SK-N-SH treated with all-trans-retinoic acid at 6 μM for 48 hours (cell line): ENCODE data around the gene AMH.

Experiments
- ATAC-seq: fragments of 200-7000 bp; cut with Tn5 transposase; 3 replicates; pipeline ENCODE4 v1.9.1; 2020; ENCODE audit warnings: mild to moderate bottlenecking, moderate library complexity
- BACH2 ChIP-seq: fragments of 250-450 bp; sonication (Bioruptor Pico); IDR thresholded peaks from 2 replicates; pipeline ENCODE4 v1.9.0; 2021; ENCODE audit warnings: mild to moderate bottlenecking, borderline replicate concordance
- CREB5 ChIP-seq: fragments of 250-450 bp; sonication (Bioruptor Pico); IDR thresholded peaks from 2 replicates; pipeline ENCODE4 v1.5.1; 2020; ENCODE audit warnings: low read depth, mild to moderate bottlenecking, moderate library complexity
- OSR1 ChIP-seq: fragments of 250-450 bp; sonication (Bioruptor Pico); IDR thresholded peaks from 2 replicates; pipeline ENCODE4 v1.8.0; 2022; ENCODE audit warnings: moderate library complexity, mild to moderate bottlenecking, inconsistent platforms
- PATZ1 ChIP-seq: fragments of 250-450 bp; sonication (Bioruptor Pico); IDR thresholded peaks from 2 replicates; pipeline ENCODE4 v1.8.0; 2020; ENCODE audit warnings: mild to moderate bottlenecking, moderate library complexity, borderline replicate concordance
- POU6F1 ChIP-seq: fragments of 250-450 bp; sonication (Bioruptor Pico); IDR thresholded peaks from 2 replicates; pipeline ENCODE4 v1.8.0; 2021; ENCODE audit warnings: low read depth, mild to moderate bottlenecking, moderate library complexity, borderline replicate concordance
- SNAI2 ChIP-seq: fragments of 250-450 bp; sonication (Bioruptor Pico); IDR thresholded peaks from 2 replicates; pipeline ENCODE4 v1.5.0; 2020; ENCODE audit warnings: mild to moderate bottlenecking, moderate library complexity
- TCF4 ChIP-seq: fragments of 250-450 bp; sonication (Bioruptor Pico); IDR thresholded peaks from 2 replicates; pipeline ENCODE4 v1.8.0; 2021; ENCODE audit warnings: mild to moderate bottlenecking, moderate library complexity, borderline replicate concordance
- TSHZ2 ChIP-seq: fragments of 250-450 bp; sonication (Bioruptor Pico); IDR thresholded peaks from 2 replicates; pipeline ENCODE4 v1.5.0; 2020; ENCODE audit warnings: mild to moderate bottlenecking, moderate library complexity
- ZC3H10 ChIP-seq: fragments of 250-450 bp; sonication (Bioruptor Pico); IDR thresholded peaks from 2 replicates; pipeline ENCODE4 v1.5.1; 2021; ENCODE audit warnings: mild to moderate bottlenecking, moderate library complexity
- ZFP30 ChIP-seq: fragments of 450-650 bp; formaldehyde crosslinking; IDR thresholded peaks from 2 replicates; pipeline ENCODE4 v1.5.0; 2022; ENCODE audit warnings: mild to moderate bottlenecking, moderate library complexity
- ZNF565 ChIP-seq: fragments of 450-650 bp; formaldehyde crosslinking; conservative IDR thresholded peaks from 2 replicates; pipeline ENCODE4 v1.5.0; 2020; ENCODE audit warnings: low read depth, mild to moderate bottlenecking, moderate library complexity
- ZNF70 ChIP-seq: fragments of 450-650 bp; formaldehyde crosslinking; IDR thresholded peaks from 2 replicates; pipeline ENCODE4 v1.5.0; 2020; ENCODE audit warnings: mild to moderate bottlenecking, moderate library complexity

AMH gene

GRCh38 chr19:2228157-2229030 lies 20.7 kb upstream of the AMH start:
- ATAC-seq, result no peak
- no peak for TF ChIP-seq SNAI2 (CRISPR knock-in tag)
- TF ChIP-seq ZNF70 (CRISPR knock-in tag), result no peak
- no peak for TF ChIP-seq TCF4 (CRISPR knock-in tag)

GRCh38 chr19:2229103-2230032 lies 19.8 kb upstream of the AMH start:
- TF ChIP-seq POU6F1 (CRISPR knock-in tag) (no peak), ZFP30 (CRISPR knock-in tag) (no peak), TSHZ2 (no peak), ZNF70 (CRISPR knock-in tag) (no peak), ZNF565 (CRISPR knock-in tag) (no peak), CREB5 (CRISPR knock-in tag) (no peak)
- TF ChIP-seq, all 23 proteins: peak for 0
- no peak for ATAC-seq

- no peak for ATAC-seq
- TF ChIP-seq PATZ1 (CRISPR knock-in tag) (no peak), ZNF565 (CRISPR knock-in tag) (no peak), ZNF70 (CRISPR knock-in tag) (no peak)
These were observed 19.0 kb upstream of the AMH start for GRCh38 chr19:2230033-2230531.

GRCh38 chr19:2230807-2231533 lies 18.2 kb upstream of the AMH start:
- peak; percentile 4 for ATAC-seq
- no peak for TF ChIP-seq BACH2 (CRISPR knock-in tag)
- no peak for TF ChIP-seq POU6F1 (CRISPR knock-in tag)
- TF ChIP-seq ZC3H10 (CRISPR knock-in tag), result no peak
- no peak for TF ChIP-seq CREB5 (CRISPR knock-in tag)
- TF ChIP-seq ZNF70 (CRISPR knock-in tag), result no peak
- no peak for TF ChIP-seq OSR1 (CRISPR knock-in tag)
